BLaER1 treated with 17β-estradiol and CSF1 and Interleukin-3, amounts not matched to agents 10 nM and 100 nM (cell line): ENCODE measurements around the gene ATG7.

Experiments used
- H3K27ac ChIP-seq, 11 experiments: shearing (Covaris generic); formaldehyde crosslinking; 2 replicates each; pipeline ENCODE4 v1.8.1; 2022
- H3K27me3 ChIP-seq, 11 experiments: shearing (Covaris generic); formaldehyde crosslinking; 2 replicates each; pipeline ENCODE4 v1.8.1; 2022
- H3K36me3 ChIP-seq, 11 experiments: shearing (Covaris generic); formaldehyde crosslinking; 2 replicates each; pipeline ENCODE4 v1.8.1; 2022
- H3K4me1 ChIP-seq, 10 experiments: shearing (Covaris generic); formaldehyde crosslinking; 2 replicates each; pipeline ENCODE4 v1.8.1; 2022
- H3K4me2 ChIP-seq, 11 experiments: shearing (Covaris generic); formaldehyde crosslinking; 2 replicates each; pipeline ENCODE4 v1.8.1; 2022
- H3K4me3 ChIP-seq, 10 experiments: shearing (Covaris generic); formaldehyde crosslinking; 2 replicates each; pipeline ENCODE4 v1.8.1; 2022
- H3K9ac ChIP-seq, 11 experiments: shearing (Covaris generic); formaldehyde crosslinking; 2 replicates each; pipeline ENCODE4 v1.8.1; 2022
- H3K9me3 ChIP-seq, 11 experiments: shearing (Covaris generic); formaldehyde crosslinking; replicated peaks in 1 of 11; 2 replicates each; pipeline ENCODE4 v1.8.1; 2022
- H4K20me1 ChIP-seq, 11 experiments: shearing (Covaris generic); formaldehyde crosslinking; 2 replicates each; pipeline ENCODE4 v1.8.1; 2022
- Cebpa-rat ChIP-seq, 11 experiments: shearing (Covaris generic); IDR thresholded peaks; 2 replicates each; pipeline ENCODE4 v1.8.1; 2022

Gene ATG7

DNA sequence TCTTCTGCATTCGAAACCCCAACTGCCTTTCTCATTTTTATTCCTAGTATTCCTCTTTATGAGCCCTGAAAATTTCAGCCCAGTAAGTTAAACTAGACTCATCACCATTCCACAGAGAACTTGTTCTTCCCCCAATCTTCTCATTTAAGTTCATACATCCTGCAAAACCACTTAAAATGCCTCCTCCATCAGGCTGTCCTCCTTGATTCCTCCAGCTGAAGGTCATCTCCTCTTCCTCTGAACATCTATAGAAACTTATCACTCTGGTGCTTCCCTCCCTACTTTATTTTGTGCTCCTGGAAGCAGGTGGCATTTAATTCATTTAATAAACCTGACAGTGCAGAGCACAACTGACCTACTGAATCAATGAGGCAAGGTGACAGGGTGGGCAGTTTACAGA, 333.2 kb downstream of the ATG7 start:
- TF ChIP-seq Cebpa-rat (IDR thresholded peaks at IDR 0.05): no peak
- Histone ChIP-seq H3K36me3 (peaks cover 47 to 92% (median 69%) of the 10 kb centered on the region in 11 experiments), H4K20me1 (peaks cover 94 to 97% (median 96%) of the 10 kb centered on the region in 11 experiments), H3K27ac (no peak overlapping the region), H3K27me3 (no peaks in the 10 kb centered on the region), H3K9ac (no peak overlapping the region), H3K4me2 (0 out of 22 replicates have a peak overlapping the region, but pooled peaks of 1 of the 11 experiments have one; percentile 9), H3K9me3 (peaks cover 0 to 13% (median 10%) of the 10 kb centered on the region in 11 experiments; a peak in 18 of 22 replicates), H3K4me1 (peaks cover 37 to 69% (median 54%) of the 10 kb centered on the region in 10 experiments), H3K4me3 (no peak overlapping the region)

DNA sequence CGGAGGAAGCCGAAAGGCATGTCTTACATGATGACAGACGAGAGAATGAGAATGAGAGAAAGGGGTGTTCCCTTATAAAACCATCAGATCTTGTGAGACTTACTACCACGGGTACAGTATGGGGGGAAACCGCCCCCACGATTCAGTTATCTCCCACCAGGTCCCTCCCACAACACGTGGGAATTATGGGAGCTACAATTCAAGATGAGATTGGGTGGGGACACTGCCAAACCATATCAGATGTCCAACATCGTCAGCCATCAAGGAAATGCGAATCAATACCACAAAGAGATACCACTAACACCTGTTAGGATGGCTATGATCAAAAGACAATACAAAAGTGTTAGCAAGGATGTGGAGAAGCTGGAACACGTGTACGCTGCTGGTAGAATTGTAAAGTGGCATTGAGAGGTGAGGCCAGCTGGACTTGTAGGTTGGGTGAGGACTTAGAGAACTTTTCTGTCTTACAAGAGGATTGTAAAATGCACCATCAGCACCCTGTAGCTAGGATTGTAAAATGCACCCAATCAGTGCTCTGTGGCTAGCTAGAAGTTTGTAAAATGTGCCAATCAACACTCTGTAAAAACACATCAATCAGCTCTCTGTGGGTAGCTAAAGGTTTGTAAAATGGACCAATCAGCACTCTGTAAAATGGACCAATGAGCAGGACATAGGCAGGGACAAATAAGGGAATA, 334.0 kb downstream of the ATG7 start:
- Histone ChIP-seq H3K9ac (no peak overlapping the region), H3K27ac (no peak overlapping the region), H3K9me3 (peaks cover 0 to 5% (median 2%) of the 10 kb centered on the region in 11 experiments; a peak in 8 of 22 replicates), H3K4me1 (peaks cover 35 to 71% (median 52%) of the 10 kb centered on the region in 10 experiments), H3K36me3 (peaks cover 39 to 90% (median 64%) of the 10 kb centered on the region in 11 experiments), H4K20me1 (peaks cover 94 to 97% (median 96%) of the 10 kb centered on the region in 11 experiments), H3K4me2 (no peak overlapping the region), H3K4me3 (no peak overlapping the region), H3K27me3 (no peaks in the 10 kb centered on the region)
- no peak for TF ChIP-seq Cebpa-rat (IDR thresholded peaks at IDR 0.05)

- no peak overlapping the region for H3K4me3 ChIP-seq
- no peak overlapping the region for H3K27ac ChIP-seq
- H3K36me3 ChIP-seq: peaks cover 41 to 90% (median 66%) of the 10 kb centered on the region in 11 experiments
- H4K20me1 ChIP-seq: peaks cover 94 to 97% (median 96%) of the 10 kb centered on the region in 11 experiments
- no peaks in the 10 kb centered on the region for H3K27me3 ChIP-seq
- H3K4me1 ChIP-seq: peaks cover 28 to 67% (median 50%) of the 10 kb centered on the region in 10 experiments
- H3K9me3 ChIP-seq: no peaks in the 10 kb centered on the region; a peak in 1 of 22 replicates
- H3K9ac ChIP-seq: no peak overlapping the region
- H3K4me2 ChIP-seq: no peak overlapping the region
- TF ChIP-seq Cebpa-rat (IDR thresholded peaks at IDR 0.05): no peak
Observed at GRCh38 chr3:11606865-11607440, 334.8 kb downstream of the ATG7 start.
